Liver (tissue), 9 donors: ENCODE measurements around the gene TM9SF2. TPM values are rescaled to one million over a fixed set of nuclear protein-coding genes. Genes with fewer than 3 reads are reported as not detected.

Experiments
- DNase-seq: peaks from one replicate; pipeline ENCODE4 v3.0.0-alpha.2; 2017; ENCODE audit warnings: low spot score
- H3K27ac ChIP-seq, 2 donors: one replicate each; pipeline ENCODE4 v1.7.0; 2013; ENCODE audit warnings: inconsistent platforms in 2 of 2, low read length in 2 of 2, control low read depth in 1 of 2, low read depth in 1 of 2, mild to moderate bottlenecking in 1 of 2
- H3K27me3 ChIP-seq, 4 donors: one replicate each; pipeline versions ENCODE4 v1.6.1 to v1.7.0; 2013; ENCODE audit warnings: low read length in 3 of 4, inconsistent platforms in 1 of 4, mild to moderate bottlenecking in 1 of 4, moderate library complexity in 1 of 4; ENCODE audit not compliant: control insufficient read depth in 4 of 4, insufficient read depth in 4 of 4
- H3K36me3 ChIP-seq, 4 donors: one replicate each; pipeline versions ENCODE4 v1.6.1 to v1.7.0; 2013; ENCODE audit warnings: low read length in 3 of 4, mild to moderate bottlenecking in 3 of 4, low read depth in 1 of 4, moderate library complexity in 1 of 4; ENCODE audit not compliant: control insufficient read depth in 4 of 4, insufficient read depth in 3 of 4
- H3K4me1 ChIP-seq, 4 donors: one replicate each; pipeline versions ENCODE4 v1.6.1 to v1.7.0; 2013; ENCODE audit warnings: low read length in 3 of 4, mild to moderate bottlenecking in 3 of 4, moderate library complexity in 1 of 4; ENCODE audit not compliant: control insufficient read depth in 4 of 4, insufficient read depth in 4 of 4
- H3K4me3 ChIP-seq, 3 donors: one replicate each; pipeline versions ENCODE4 v1.6.1 to v1.7.0; 2013; ENCODE audit warnings: low read length in 3 of 3, control low read depth in 1 of 3, low read depth in 1 of 3, mild to moderate bottlenecking in 1 of 3
- H3K9ac ChIP-seq, 2 donors: one replicate each; pipeline ENCODE4 v1.7.0; 2013; ENCODE audit warnings: low read length in 2 of 2, mild to moderate bottlenecking in 2 of 2, moderate library complexity in 2 of 2, control low read depth in 1 of 2, low read depth in 1 of 2
- H3K9me3 ChIP-seq, 4 donors: one replicate each; pipeline versions ENCODE4 v1.6.1 to v1.7.0; 2013; ENCODE audit warnings: low read length in 3 of 4; ENCODE audit not compliant: control insufficient read depth in 4 of 4
- ATF3 ChIP-seq: IDR thresholded peaks from 2 replicates; pipeline ENCODE4 v1.6.1; 2016; ENCODE audit warnings: antibody characterized with exemption
- CTCF ChIP-seq: fragments of 150-350 bp; IDR thresholded peaks from 2 replicates; pipeline ENCODE4 v1.5.1; 2017; ENCODE audit warnings: improper control_type of control experiment, low read depth, low read length; ENCODE audit not compliant: missing input control
- EGR1 ChIP-seq, 2 donors: IDR thresholded peaks; 2 replicates each; pipeline ENCODE4 v1.6.1; 2016 to 2018; ENCODE audit warnings: antibody characterized with exemption in 2 of 2, low read depth in 2 of 2
- FOXA1 ChIP-seq: IDR thresholded peaks from 2 replicates; pipeline ENCODE4 v1.6.1; 2016; ENCODE audit warnings: antibody characterized with exemption
- FOXA2 ChIP-seq: IDR thresholded peaks from 2 replicates; pipeline ENCODE4 v1.6.1; 2016; ENCODE audit warnings: antibody characterized with exemption
- GABPA ChIP-seq, 2 donors: IDR thresholded peaks in 1 of 2; conservative IDR thresholded peaks in 1 of 2; 2 replicates each; pipeline ENCODE4 v1.6.1; 2016; ENCODE audit warnings: antibody characterized with exemption in 2 of 2, mild to moderate bottlenecking in 1 of 2, moderate library complexity in 1 of 2
- HNF4A ChIP-seq, 2 donors: conservative IDR thresholded peaks; 2 replicates each; pipeline ENCODE4 v1.6.1; 2016; ENCODE audit warnings: antibody characterized with exemption in 2 of 2, mild to moderate bottlenecking in 2 of 2
- HNF4G ChIP-seq: IDR thresholded peaks from 2 replicates; pipeline ENCODE4 v1.6.1; 2016; ENCODE audit warnings: antibody characterized with exemption
- JUND ChIP-seq, 2 donors: IDR thresholded peaks; 2 replicates each; pipeline ENCODE4 v1.6.1; 2016; ENCODE audit warnings: antibody characterized with exemption in 2 of 2
- MAX ChIP-seq: IDR thresholded peaks from 2 replicates; pipeline ENCODE4 v1.6.1; 2016; ENCODE audit warnings: antibody characterized with exemption
- NR2F2 ChIP-seq: IDR thresholded peaks from 2 replicates; pipeline ENCODE4 v1.6.1; 2016; ENCODE audit warnings: antibody characterized with exemption
- RAD21 ChIP-seq, 2 donors: IDR thresholded peaks; 2 replicates each; pipeline ENCODE4 v1.6.1; 2016; ENCODE audit warnings: antibody characterized with exemption in 2 of 2, mild to moderate bottlenecking in 2 of 2
- REST ChIP-seq: IDR thresholded peaks from 2 replicates; pipeline ENCODE4 v1.6.1; 2016; ENCODE audit warnings: antibody characterized with exemption, mild to moderate bottlenecking
- RXRA ChIP-seq, 2 donors: IDR thresholded peaks; 2 replicates each; pipeline ENCODE4 v1.6.1; 2017 to 2018; ENCODE audit warnings: antibody characterized with exemption in 2 of 2, mild to moderate bottlenecking in 1 of 2
- SP1 ChIP-seq: IDR thresholded peaks from 2 replicates; pipeline ENCODE4 v1.6.1; 2018; ENCODE audit warnings: antibody characterized with exemption, mild to moderate bottlenecking
- TAF1 ChIP-seq: conservative IDR thresholded peaks from 2 replicates; pipeline ENCODE4 v1.6.1; 2016; ENCODE audit warnings: antibody characterized with exemption, mild to moderate bottlenecking
- YY1 ChIP-seq: IDR thresholded peaks from 2 replicates; pipeline ENCODE4 v1.6.1; 2016; ENCODE audit warnings: antibody characterized with exemption, mild to moderate bottlenecking
- ZBTB33 ChIP-seq: IDR thresholded peaks from 2 replicates; pipeline ENCODE4 v1.6.1; 2016; ENCODE audit warnings: antibody characterized with exemption
- WGBS: extraction: QIAGEN DNeasy Blood & Tissue Kit; methylation state at CpG from one replicate; pipeline ENCODE4 v1.1.7; 2013; 5-methylcytosine and 5-hydroxymethylcytosine counted together
- polyA plus RNA-seq, 2 donors: library from polyadenylated mRNA; stranded (reverse) in 1 of 2; unstranded in 1 of 2; fragments of 200-250 nt in 1 of 2; fragments of >200 nt in 1 of 2; fragmentation: Nextera tagmentation in 1 of 2; extraction: Ambion mirVana in 1 of 2; gene quantifications; one replicate each; pipeline versions ENCODE4 v1.2.1 to v1.2.3, GENCODE V29; 2013 to 2015
- total RNA-seq, 2 donors: library from RNA; depleted of rRNA; stranded (reverse); fragments of >200 nt; gene quantifications; one replicate each; pipeline ENCODE4 v1.2.3, GENCODE V29; 2014
- donor health status: healthy.
- donor health status: healthy.
- donor health status: healthy.
- donor health status: healthy.
- donor health status: healthy.

The TM9SF2 gene
- total and polyA plus RNA-seq, 4 donors: 70.2 to 112 (median 99.0) TPM

- TF ChIP-seq YY1: peak; percentile 63
These were observed 4.8 kb upstream of the TM9SF2 start (continued) for GRCh38 chr13:99496184-99497142.

- Histone ChIP-seq H3K27me3 (no peaks in the 10 kb centered on the region), H3K9ac (peak overlapping the region; percentile 85), H3K27ac (peak overlapping the region; percentile 76 to 90), H3K36me3 (no peaks in the 10 kb centered on the region), H3K9me3 (no peaks in the 10 kb centered on the region), H3K4me1 (peaks cover 7 to 51% (median 39%) of the 10 kb centered on the region in 4 donors), H3K4me3 (peak overlapping the region; percentile 51 to 79 (median 72))
- DNase-seq: peak; percentile 94
- TF ChIP-seq FOXA1 (peak; percentile 54), GABPA (IDR thresholded peaks at IDR 0.05 in 1 of 2, conservative IDR thresholded peaks at IDR 0.05 in 1 of 2) (peak; percentile 96 to 97), EGR1 (IDR thresholded peaks at IDR 0.05; ENCODE audit: low read depth in 2 of 2) (no peak), RAD21 (IDR thresholded peaks at IDR 0.05) (peak in 1 of 2 donors; percentile 2), YY1 (peak; percentile 97), SP1 (peak; percentile 83), ATF3 (no peak), REST (peak; percentile 59), RXRA (IDR thresholded peaks at IDR 0.05) (peak; percentile 64 to 78), TAF1 (peak; percentile 52), NR2F2 (peak; percentile 68), CTCF (no peak), FOXA2 (no peak), JUND (IDR thresholded peaks at IDR 0.05) (peak; percentile 60 to 80), ZBTB33 (no peak), HNF4G (no peak), MAX (peak; percentile 84), HNF4A (conservative IDR thresholded peaks at IDR 0.05) (peak; percentile 77 to 84)
- WGBS: 5% methylated on average over 50 of the region's 50 CpGs
These were observed 2.8 kb upstream of the TM9SF2 start for GRCh38 chr13:99498171-99499161.
